ENCODE measurements around the gene TBATA.

The TBATA gene

GRCh38 chr10:70778267-70778924 lies 6.8 kb downstream of the TBATA start:
- no peak overlapping the region for H3K4me3 ChIP-seq (ENCODE audit: low read depth, low read length)
- no peak for TF ChIP-seq MAX (IDR thresholded peaks at IDR 0.05; ENCODE audit: low read depth, low read length)
- no peak for TF ChIP-seq MYC (IDR thresholded peaks at IDR 0.05; ENCODE audit: low read depth, low read length)
- no peak for TF ChIP-seq CTCF (IDR thresholded peaks at IDR 0.05; ENCODE audit: low read depth, low read length)
- TF ChIP-seq POLR2A (IDR thresholded peaks at IDR 0.05; ENCODE audit: extremely low read depth, insufficient read length), result no peak

GRCh38 chr10:70777063-70777875 lies 7.9 kb downstream of the TBATA start:
- H3K4me3 ChIP-seq (ENCODE audit: low read depth, low read length), result no peak overlapping the region
- TF ChIP-seq CTCF (IDR thresholded peaks at IDR 0.05; ENCODE audit: low read depth, low read length), result no peak
- no peak for TF ChIP-seq POLR2A (IDR thresholded peaks at IDR 0.05; ENCODE audit: extremely low read depth, insufficient read length)
- TF ChIP-seq MYC (IDR thresholded peaks at IDR 0.05; ENCODE audit: low read depth, low read length), result no peak
- no peak for TF ChIP-seq MAX (IDR thresholded peaks at IDR 0.05; ENCODE audit: low read depth, low read length)
- DNase-seq (ENCODE audit: low read depth), result no peak

More at GRCh38 chr10:70778267-70778924, 6.8 kb downstream of the TBATA start:
- no peak for DNase-seq (ENCODE audit: low read depth)

- no peak overlapping the region for H3K4me3 ChIP-seq (ENCODE audit: low read depth, low read length)
- DNase-seq (ENCODE audit: low read depth), result no peak
- no peak for TF ChIP-seq POLR2A (IDR thresholded peaks at IDR 0.05; ENCODE audit: extremely low read depth, insufficient read length)
- no peak for TF ChIP-seq MYC (IDR thresholded peaks at IDR 0.05; ENCODE audit: low read depth, low read length)
- no peak for TF ChIP-seq MAX (IDR thresholded peaks at IDR 0.05; ENCODE audit: low read depth, low read length)
- TF ChIP-seq CTCF (IDR thresholded peaks at IDR 0.05; ENCODE audit: low read depth, low read length), result no peak
Measured at GRCh38 chr10:70776455-70777005, 8.6 kb downstream of the TBATA start.

GRCh38 chr10:70775679-70776454 lies 9.3 kb downstream of the TBATA start:
- DNase-seq (ENCODE audit: low read depth), result no peak
- no peak overlapping the region for H3K4me3 ChIP-seq (ENCODE audit: low read depth, low read length)
- TF ChIP-seq MAX (IDR thresholded peaks at IDR 0.05; ENCODE audit: low read depth, low read length) (no peak), MYC (IDR thresholded peaks at IDR 0.05; ENCODE audit: low read depth, low read length) (no peak), CTCF (IDR thresholded peaks at IDR 0.05; ENCODE audit: low read depth, low read length) (no peak), POLR2A (IDR thresholded peaks at IDR 0.05; ENCODE audit: extremely low read depth, insufficient read length) (no peak)
